Transverse colon (tissue), 4 donors: ENCODE results near the gene TJP2.

Source experiments
- EP300 ChIP-seq: sonication (generic); formaldehyde crosslinking; IDR thresholded peaks from one replicate; pipeline ENCODE4 v1.6.1; 2017; ENCODE audit warnings: antibody characterized with exemption, low read depth
- POLR2A ChIP-seq: fragments of 450-650 bp; IDR thresholded peaks from one replicate; pipeline ENCODE4 v1.6.1; 2016; ENCODE audit warnings: antibody characterized with exemption, mild to moderate bottlenecking, moderate library complexity
- POLR2AphosphoS5 ChIP-seq, 3 donors: sonication (generic); formaldehyde crosslinking; IDR thresholded peaks; one replicate each; pipeline ENCODE4 v1.6.1; 2016; ENCODE audit warnings: antibody characterized with exemption in 3 of 3
- TF ChIP-seq, protein P1 (sequence below), 5 experiments: fragments of 200-600 bp in 3 of 5; fragments of 450-650 bp in 2 of 5; sonication (generic) in 3 of 5; IDR thresholded peaks; 1 replicate in 2 of 5; 2 replicates in 3 of 5; pipeline ENCODE4 v1.5.1; 2016 to 2017; ENCODE audit warnings: antibody characterized with exemption in 5 of 5, inconsistent platforms in 3 of 5, mild to moderate bottlenecking in 2 of 5, moderate library complexity in 1 of 5

GRCh38 chr9:69136779-69137178, 37.3 kb upstream of the TJP2 start:
- TF ChIP-seq EP300 (no peak), POLR2AphosphoS5 (IDR thresholded peaks at IDR 0.05) (no peak), POLR2A (no peak)
- TF ChIP-seq, protein P1, sequence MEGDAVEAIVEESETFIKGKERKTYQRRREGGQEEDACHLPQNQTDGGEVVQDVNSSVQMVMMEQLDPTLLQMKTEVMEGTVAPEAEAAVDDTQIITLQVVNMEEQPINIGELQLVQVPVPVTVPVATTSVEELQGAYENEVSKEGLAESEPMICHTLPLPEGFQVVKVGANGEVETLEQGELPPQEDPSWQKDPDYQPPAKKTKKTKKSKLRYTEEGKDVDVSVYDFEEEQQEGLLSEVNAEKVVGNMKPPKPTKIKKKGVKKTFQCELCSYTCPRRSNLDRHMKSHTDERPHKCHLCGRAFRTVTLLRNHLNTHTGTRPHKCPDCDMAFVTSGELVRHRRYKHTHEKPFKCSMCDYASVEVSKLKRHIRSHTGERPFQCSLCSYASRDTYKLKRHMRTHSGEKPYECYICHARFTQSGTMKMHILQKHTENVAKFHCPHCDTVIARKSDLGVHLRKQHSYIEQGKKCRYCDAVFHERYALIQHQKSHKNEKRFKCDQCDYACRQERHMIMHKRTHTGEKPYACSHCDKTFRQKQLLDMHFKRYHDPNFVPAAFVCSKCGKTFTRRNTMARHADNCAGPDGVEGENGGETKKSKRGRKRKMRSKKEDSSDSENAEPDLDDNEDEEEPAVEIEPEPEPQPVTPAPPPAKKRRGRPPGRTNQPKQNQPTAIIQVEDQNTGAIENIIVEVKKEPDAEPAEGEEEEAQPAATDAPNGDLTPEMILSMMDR (IDR thresholded peaks at IDR 0.05), result no peak
